ENCODE measurements around the gene GPR157.

GPR157 gene

DNA sequence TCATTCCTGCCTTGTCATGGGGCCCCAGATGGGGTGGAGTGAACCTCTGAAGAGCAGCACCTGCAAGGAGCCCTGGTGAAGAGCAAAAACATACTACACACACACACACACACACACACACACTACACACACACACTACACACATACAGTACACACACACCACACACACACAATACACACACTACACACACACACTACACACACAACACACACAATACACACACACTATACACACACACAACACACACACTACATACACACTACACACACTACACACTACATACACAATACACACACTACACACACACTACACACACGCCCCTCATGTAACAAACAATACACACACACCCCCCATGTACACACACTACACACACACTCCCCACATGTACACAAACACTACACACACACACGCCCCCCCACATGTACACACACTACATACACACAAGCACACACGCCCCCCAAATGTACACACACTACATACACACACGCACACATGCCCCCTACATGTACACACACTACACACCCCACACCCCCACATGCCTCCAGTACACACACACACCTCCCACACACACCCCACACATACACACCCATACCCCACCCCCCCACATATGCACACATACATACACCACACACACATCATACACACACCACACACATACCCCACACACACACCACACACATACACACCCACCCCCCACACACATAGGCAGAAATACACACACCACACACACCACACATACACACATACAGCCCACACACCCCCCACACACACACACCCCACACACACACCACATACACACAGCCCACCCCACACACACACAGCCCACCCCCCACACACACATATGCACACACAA lies 68.8 kb downstream of the GPR157 start:
- no peak for DNase-seq

DNA sequence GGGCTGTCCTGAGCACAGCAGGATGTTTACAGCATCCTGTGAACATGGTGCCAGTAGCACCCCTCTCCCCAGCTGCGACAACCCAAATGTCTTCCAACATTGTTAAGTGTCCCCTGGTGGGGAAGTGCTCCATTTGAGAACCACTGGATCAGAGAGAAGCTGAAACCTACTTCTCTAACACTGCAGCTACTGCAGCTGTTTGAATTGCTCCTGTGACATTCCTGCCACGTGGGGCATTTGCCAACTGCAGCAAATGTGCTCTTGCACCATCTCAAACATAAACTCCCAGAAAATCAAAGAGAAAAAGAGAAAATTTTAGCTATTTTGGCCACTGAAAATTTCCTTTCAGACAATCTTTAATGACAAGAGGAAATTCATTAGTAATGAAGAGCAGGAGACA lies 70.4 kb downstream of the GPR157 start:
- no peak for DNase-seq

DNA sequence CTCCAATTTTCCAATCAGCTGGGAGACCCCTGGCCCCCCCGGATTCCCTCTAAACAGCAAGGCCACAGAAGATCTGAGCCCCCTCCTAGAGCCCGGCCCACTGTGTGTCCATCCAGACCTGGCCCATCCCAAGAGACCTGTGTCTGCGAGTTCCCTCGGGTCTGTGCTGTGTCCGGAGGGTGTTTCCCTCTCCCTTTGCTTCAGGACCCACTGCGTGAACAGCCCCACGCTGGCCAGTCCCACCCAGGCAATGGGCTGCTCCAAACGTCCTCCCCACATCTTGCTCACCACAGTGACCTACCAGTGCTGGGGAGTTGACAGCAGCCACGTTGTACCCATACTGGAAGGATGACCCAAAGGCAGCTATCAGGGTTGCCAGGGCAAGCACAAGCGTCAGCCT lies 71.1 kb downstream of the GPR157 start:
- DNase-seq = no peak

DNA sequence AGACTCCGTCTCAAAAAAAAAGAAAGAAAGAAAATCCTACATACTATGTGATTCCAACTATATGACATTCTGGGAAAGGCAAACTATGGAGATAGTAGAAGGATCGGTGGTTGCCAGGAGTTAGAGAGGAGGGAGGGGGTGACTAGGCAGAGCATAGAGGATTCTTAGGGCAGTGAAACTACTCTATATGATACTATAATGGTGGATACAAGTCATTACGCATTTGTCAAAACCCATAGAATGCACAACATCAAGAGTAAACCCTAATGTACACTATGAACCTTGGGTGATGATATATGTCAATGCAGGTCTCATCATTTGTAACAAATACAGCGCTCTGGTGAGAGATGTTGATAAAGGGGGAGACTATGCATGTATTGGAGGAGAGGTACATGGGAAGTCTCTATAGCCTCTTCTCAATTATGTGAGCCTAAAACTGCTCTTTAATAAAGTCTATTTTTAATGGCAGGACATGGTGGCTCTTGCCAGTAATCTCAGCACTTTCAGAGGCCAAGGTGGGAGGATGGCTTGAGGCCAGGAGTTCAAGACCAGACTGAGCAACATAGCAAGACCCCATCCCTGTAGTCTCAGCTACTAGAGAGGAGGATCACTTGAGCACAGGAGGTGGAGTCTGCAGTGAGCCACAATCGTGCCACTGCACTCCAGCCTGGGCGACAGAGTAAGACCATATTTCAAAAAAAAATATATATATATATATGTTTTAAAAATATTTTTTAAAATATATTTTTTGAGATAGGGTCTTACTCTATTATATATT lies 76.4 kb downstream of the GPR157 start:
- no peak for DNase-seq

DNA sequence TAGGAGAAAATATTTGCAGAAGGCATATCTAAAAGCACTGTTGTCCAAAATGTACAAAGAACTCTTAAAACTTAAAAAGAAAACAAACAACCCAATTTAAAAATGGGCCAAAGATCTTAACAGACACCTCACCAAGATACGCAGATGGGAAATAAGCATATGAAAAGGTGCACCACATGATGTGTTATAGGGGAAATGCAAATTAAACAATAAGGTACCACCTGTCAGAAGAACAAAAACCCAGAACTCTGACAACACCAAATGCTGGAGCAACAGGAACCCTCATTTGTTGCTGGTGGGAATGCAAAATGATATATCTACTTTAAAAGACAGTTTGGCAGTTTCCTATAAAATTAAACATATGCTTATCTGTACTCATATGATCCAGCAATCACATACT lies 77.5 kb downstream of the GPR157 start:
- DNase-seq = no peak

DNA sequence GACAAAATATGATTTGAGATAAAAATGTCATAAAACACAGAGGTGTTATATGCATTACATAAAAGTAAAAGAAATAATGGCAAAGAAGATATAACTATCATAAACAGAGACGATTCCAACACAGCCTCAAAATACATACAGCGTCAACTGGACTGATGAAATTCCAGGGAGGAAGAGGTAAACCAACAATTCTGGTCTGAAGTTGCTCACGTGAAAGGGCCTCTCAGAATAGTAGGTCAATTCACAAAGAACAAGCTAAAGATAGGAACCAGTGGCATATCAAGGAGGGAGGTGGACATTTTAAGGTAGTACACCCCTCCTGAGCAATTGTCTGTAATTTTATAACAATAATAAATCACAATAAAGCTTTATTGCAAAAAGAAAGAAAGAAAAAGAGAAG lies 78.1 kb downstream of the GPR157 start:
- DNase-seq = no peak
